8988T (cell line): ENCODE data around the gene PFN1.

Source experiments
- DNase-seq: peaks from one replicate; pipeline ENCODE4 v3.0.0; 2011

PFN1 gene

GRCh38 chr17:4967539-4968485 is 19.5 kb upstream of the PFN1 start, which contains the start of gene SPAG7:
Gene SPAG7, minus strand, starts transcription at chr17:4967817. Its CDS starts 13 bp downstream, at chr17:4967804.
- peak; percentile 79 for DNase-seq

GRCh38 chr17:4966844-4967538 is 18.7 kb upstream of the PFN1 start:
- DNase-seq = peak; percentile 85

GRCh38 chr17:4965311-4965986 is 17.1 kb upstream of the PFN1 start:
- DNase-seq = no peak

GRCh38 chr17:4960279-4960922 is 12.1 kb upstream of the PFN1 start:
- DNase-seq = no peak

- DNase-seq = no peak
Observed at GRCh38 chr17:4959261-4959965, 11.1 kb upstream of the PFN1 start.

- no peak for DNase-seq
Observed at GRCh38 chr17:4958102-4958501, 9.8 kb upstream of the PFN1 start.

- DNase-seq = no peak
Observed at GRCh38 chr17:4956493-4957061, 8.2 kb upstream of the PFN1 start.

- DNase-seq = no peak
Observed at GRCh38 chr17:4955091-4955490, 6.8 kb upstream of the PFN1 start.

GRCh38 chr17:4953451-4953961 is 5.2 kb upstream of the PFN1 start:
- no peak for DNase-seq

- DNase-seq = no peak
Observed at GRCh38 chr17:4951486-4951885, 3.2 kb upstream of the PFN1 start.

- DNase-seq = no peak
Observed at GRCh38 chr17:4950746-4951204, 2.4 kb upstream of the PFN1 start, which contains the start of gene ENO3. Gene ENO3, plus strand, starts transcription at chr17:4951119. Its CDS starts 711 bp downstream, at chr17:4951830.

GRCh38 chr17:4950075-4950745 is 1.9 kb upstream of the PFN1 start:
- DNase-seq = no peak

- DNase-seq = peak; percentile 64
Observed at GRCh38 chr17:4949321-4950074, 1.2 kb upstream of the PFN1 start.

GRCh38 chr17:4948931-4949320 is 596 bp upstream of the PFN1 start:
- DNase-seq = peak; percentile 95

- DNase-seq = peak; percentile 40
Observed at GRCh38 chr17:4947411-4948165, 742 bp downstream of the PFN1 start.

GRCh38 chr17:4947010-4947410 is 1.3 kb downstream of the PFN1 start:
- DNase-seq = peak; percentile 15

GRCh38 chr17:4946312-4946976 is 1.9 kb downstream of the PFN1 start:
- peak; percentile 7 for DNase-seq

- peak; percentile 25 for DNase-seq
Observed at GRCh38 chr17:4945944-4946280, 2.4 kb downstream of the PFN1 start.
